T-helper 22 cell (primary cell): ENCODE results near the gene PDE9A.

ENCODE experiments used
- DNase-seq: peaks from one replicate; pipeline ENCODE4 v3.0.0-alpha.2; 2020; ENCODE audit warnings: low read depth

The PDE9A gene

GRCh38 chr21:42777064-42777756, 123.8 kb downstream of the PDE9A start:
- DNase-seq: no peak

DNA sequence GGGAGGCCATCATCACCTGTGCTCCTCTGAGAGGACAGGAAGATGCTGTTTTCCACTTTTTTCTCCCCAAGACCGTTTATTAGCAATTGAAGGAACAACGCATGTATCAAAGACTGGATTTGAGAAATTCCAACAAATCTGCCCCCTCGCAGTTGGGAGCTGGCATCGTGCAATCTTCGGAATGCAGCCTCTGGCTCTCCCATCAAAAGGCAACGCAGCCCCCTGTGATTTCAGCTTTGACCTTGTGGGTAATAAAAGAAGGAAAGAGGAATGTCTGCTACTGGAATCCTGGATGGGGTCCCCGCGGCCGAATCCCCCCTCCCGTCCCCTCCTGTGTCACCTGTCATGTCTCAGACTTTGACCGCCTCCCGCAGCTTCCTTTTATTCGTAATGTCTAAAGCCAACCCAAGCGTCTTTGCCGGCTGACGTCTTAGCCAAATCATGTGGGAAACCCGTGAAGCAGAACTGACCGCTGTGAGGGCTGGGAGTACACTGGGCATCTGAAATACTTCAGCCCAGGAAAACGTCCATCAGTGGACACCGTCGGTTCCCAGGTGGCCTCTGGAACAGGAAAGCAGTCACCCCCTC, 124.4 kb downstream of the PDE9A start:
- no peak for DNase-seq

DNA sequence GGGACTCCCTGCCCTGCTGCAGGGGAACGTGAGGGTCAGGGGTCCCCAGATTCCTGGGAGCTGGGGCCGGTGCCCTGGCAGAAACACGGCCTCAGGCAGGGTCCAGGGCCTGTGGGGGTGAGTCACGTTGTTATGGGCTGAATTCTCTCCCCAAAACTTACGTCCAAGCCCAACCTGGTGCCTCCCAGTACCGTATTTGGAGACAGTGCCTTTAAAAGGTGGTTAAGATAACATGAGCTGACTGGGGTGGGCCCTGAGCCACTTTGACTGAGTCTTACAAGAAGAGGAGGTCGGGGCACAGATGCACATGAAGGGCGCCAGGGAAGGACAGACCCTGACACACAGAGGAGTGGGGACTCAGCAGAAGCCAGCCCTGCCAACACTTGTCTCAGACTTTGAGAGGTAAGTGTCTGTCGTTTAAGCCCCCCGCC, 126.0 kb downstream of the PDE9A start:
- DNase-seq: no peak

- DNase-seq: no peak
Observed at GRCh38 chr21:42780617-42781016, 127.2 kb downstream of the PDE9A start.

GRCh38 chr21:42781150-42781970, 127.9 kb downstream of the PDE9A start:
- no peak for DNase-seq

- no peak for DNase-seq
Observed at GRCh38 chr21:42781971-42782722, 128.7 kb downstream of the PDE9A start.

DNA sequence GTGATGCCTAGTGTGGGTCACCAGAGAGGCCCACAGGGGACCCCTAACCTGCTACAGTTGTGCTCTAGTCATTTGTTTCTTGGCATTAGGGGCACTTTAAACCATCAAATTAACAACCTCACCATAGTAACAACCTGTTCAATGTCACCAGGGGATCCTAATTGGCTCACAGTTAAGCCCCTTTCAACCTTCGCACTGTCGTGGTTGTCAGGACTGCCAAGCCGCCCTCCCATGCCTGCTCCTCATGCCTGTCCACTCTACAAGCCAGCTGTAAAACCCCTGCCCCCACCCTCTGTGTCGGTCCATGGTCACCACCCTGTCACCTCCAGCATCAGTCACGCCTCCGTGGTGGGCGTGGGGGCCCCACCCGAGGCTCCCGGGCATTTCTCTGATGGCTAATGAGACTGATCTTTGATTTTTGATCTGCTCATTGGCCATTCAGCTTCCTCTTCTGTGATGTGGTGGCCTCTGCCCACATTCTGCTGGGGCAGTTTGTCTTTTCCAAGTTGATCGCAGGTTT, 129.4 kb downstream of the PDE9A start:
- no peak for DNase-seq

- DNase-seq: no peak
Observed at GRCh38 chr21:42784276-42784675, 130.9 kb downstream of the PDE9A start.

GRCh38 chr21:42784896-42785451, 131.6 kb downstream of the PDE9A start:
- DNase-seq: no peak

GRCh38 chr21:42785666-42786427, 132.4 kb downstream of the PDE9A start:
- DNase-seq: no peak

DNA sequence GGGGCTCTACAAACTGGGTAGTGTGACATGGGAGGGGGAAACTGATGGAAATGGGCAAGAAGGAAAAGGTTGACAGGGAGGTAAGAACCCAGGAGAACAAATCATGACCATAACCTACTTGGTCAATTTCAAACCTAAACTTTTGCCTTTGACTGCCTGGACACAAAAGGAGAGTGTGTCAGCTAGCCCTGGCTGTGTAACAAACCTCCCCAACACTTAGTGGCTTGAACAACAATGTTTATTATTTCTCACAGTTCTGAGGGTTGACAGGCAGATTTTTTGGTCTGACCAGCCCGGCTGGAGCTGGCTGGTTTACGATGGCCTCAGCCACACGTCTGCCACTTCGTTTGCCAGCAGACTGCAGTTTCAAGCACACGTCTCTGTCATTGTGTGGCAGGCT, 133.5 kb downstream of the PDE9A start:
- DNase-seq: no peak

DNA sequence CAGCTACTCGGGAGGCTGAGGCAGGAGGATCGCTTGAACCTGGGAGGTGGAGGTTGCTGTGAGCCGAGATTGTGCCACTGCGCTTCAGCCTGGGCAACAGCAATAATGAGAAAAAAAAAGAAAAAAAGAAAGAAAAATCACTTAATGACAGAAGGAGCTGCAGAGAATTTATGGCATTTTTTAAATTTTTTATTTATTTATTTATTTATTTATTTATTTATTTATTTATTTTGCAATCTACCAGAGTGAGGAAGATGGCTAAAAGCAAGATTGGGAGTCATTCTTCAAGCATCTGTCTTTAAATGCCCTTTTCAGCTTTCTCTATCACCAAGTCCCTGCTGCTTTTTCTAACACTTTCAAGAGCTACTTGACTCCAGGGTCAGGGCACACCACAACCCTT, 134.2 kb downstream of the PDE9A start:
- DNase-seq: no peak

DNA sequence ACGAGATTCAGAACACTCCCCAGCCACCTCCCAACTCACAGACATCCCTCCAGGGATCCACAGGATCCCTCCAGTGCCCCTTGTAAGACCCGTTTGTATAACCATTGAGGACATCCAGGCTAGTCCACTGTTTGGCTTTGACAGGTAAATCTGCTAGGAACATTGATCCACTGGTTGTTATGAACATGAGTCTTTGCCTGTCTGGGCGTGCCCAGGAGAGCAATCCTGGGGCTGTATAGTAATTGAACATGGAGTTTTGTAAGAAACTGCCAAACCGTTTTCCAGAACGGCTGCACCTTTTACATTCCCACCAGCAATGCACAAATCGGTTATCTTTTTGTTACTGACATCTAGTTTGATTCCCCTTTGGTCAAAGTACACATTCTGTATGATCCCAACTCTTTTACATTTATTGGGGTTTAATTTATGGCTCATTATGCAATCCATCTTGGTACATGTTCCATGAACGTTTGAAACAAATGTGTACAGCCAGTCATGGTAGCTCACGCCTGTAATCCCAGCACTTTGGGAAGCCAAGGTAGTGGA, 137.2 kb downstream of the PDE9A start:
- no peak for DNase-seq

- DNase-seq: no peak
Observed at GRCh38 chr21:42793774-42794173, 140.4 kb downstream of the PDE9A start.

GRCh38 chr21:42794551-42794950, 141.1 kb downstream of the PDE9A start:
- no peak for DNase-seq

- DNase-seq: no peak
Observed at GRCh38 chr21:42796327-42797062, 143.1 kb downstream of the PDE9A start.

DNA sequence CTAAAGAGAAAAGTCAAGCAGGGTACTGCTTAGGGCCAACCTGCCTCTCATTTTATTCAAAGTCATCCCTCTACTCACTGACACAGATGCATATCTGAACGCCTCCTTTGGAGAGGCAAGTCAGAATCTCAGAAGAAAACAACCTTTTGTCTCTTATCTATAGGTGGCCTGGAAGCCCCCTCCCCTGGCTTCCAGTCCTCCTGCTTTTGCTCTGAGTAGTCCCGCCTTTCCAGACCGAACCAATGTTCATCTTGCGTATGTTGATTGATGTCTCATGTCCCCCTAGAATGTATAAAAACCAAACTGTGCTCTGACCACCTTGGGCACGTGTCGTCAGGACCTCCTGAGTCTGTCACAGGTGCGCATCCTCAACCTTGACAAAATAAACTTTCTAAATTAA, 144.1 kb downstream of the PDE9A start:
- no peak for DNase-seq

DNA sequence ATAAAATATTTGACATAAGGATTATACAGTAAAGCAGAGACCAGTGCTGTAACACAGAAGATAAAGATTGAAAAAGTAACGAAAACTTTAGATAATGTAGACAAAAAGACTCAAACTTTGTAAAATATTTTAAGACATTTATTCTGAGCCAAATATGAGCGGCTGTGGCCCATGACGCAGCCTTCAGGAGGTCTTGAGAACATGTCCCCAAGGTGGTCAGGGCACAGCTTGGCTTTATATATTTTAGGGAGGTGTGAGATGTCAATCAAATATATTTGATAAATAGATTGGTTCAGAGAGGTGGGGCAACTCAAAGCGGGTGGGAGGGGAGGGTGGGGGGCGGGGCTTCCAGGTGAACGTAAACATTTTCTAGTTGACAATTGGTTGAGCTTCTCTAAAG, 144.7 kb downstream of the PDE9A start:
- no peak for DNase-seq

GRCh38 chr21:42799516-42799915, 146.1 kb downstream of the PDE9A start:
- DNase-seq: no peak

GRCh38 chr21:42799948-42800347, 146.5 kb downstream of the PDE9A start:
- DNase-seq: no peak
